Stimulated activated naive CD8-positive, alpha-beta T cell treated with anti-CD3 and anti-CD28 coated beads, Interleukin-15, Interleukin-2, amounts not matched to agents 100 ng/mL and 50 ng/mL, for 24 hours (primary cell): ENCODE data around the gene CYTH4.

Experiments
- H3K27ac Mint-ChIP-seq: one replicate; pipeline ENCODE4 v1.8.0; 2021; ENCODE audit warnings: mild to moderate bottlenecking, mixed read lengths
- H3K27me3 Mint-ChIP-seq: one replicate; pipeline ENCODE4 v1.8.0; 2021; ENCODE audit warnings: mixed read lengths
- H3K36me3 Mint-ChIP-seq: one replicate; pipeline ENCODE4 v1.8.0; 2021; ENCODE audit warnings: low read depth, mixed read lengths
- H3K4me1 Mint-ChIP-seq: one replicate; pipeline ENCODE4 v1.8.0; 2021; ENCODE audit warnings: low read depth, mixed read lengths
- H3K4me3 Mint-ChIP-seq: one replicate; pipeline ENCODE4 v1.8.0; 2021; ENCODE audit warnings: mild to moderate bottlenecking, mixed read lengths
- H3K9me3 Mint-ChIP-seq: one replicate; pipeline ENCODE4 v1.8.0; 2021; ENCODE audit warnings: mixed read lengths

Gene CYTH4

GRCh38 chr22:37287550-37287951 lies 5.2 kb downstream of the CYTH4 start:
- H3K4me1 Mint-ChIP-seq: peaks cover 89% of the 10 kb centered on the region
- no peaks in the 10 kb centered on the region for H3K27me3 Mint-ChIP-seq
- peaks cover 34% of the 10 kb centered on the region for H3K36me3 Mint-ChIP-seq
- no peak overlapping the region for H3K27ac Mint-ChIP-seq
- H3K9me3 Mint-ChIP-seq: peaks cover 4% of the 10 kb centered on the region
- H3K4me3 Mint-ChIP-seq: no peak overlapping the region

DNA sequence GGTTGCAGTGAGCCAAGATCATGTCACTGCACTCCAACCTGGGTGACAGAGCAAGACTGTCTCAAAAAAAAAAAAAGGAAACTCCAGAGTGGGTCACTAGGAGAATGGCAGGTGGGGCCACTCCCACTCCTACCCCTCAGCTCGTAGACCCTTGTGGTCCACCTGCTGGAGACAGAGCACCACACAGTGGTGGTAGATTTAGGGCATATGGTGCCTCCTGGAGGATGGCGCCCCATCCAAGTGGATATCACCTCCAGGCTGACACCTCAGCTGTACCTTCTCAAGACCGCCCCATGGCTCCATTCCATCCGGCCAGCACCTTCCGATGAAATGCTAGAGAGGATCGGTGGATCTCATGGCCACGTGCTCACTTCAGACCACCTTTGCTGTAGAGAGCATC lies 6.2 kb downstream of the CYTH4 start:
- Mint-ChIP-seq H3K27me3 (no peaks in the 10 kb centered on the region), H3K36me3 (peaks cover 34% of the 10 kb centered on the region), H3K4me1 (peaks cover 83% of the 10 kb centered on the region), H3K4me3 (no peak overlapping the region), H3K9me3 (peaks cover 4% of the 10 kb centered on the region), H3K27ac (no peak overlapping the region)

DNA sequence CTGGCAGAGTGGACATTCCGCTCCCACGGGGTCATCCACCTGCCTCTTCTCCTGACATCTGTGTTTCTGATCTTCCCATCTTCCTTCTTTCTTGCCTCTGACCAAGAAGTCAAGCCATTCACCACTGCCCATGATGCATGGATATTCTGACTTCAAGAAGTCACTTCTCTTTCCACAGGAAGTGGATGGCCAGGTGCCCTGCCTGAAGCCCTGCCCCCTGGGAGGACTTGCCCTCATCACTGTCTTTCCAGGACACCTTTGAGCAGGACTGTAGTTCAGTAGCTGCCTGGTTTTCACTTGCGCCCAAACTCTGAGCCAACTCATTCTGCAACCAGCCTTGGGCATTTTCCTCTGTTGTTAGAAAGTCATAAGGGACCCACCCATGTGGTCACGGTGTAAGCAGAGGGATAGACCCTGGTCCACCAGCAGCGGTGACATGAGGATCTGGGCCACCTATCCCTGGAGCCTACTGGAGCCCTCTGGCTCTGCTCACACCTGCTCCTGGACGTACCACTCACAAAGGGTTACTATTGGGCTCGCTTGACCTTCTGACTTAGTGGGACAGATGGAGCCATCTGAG lies 6.9 kb downstream of the CYTH4 start:
- no peak overlapping the region for H3K4me3 Mint-ChIP-seq
- H3K9me3 Mint-ChIP-seq: peaks cover 4% of the 10 kb centered on the region
- H3K27ac Mint-ChIP-seq: peak overlapping the region; percentile 22
- no peaks in the 10 kb centered on the region for H3K27me3 Mint-ChIP-seq
- peaks cover 78% of the 10 kb centered on the region for H3K4me1 Mint-ChIP-seq
- H3K36me3 Mint-ChIP-seq: peaks cover 34% of the 10 kb centered on the region

DNA sequence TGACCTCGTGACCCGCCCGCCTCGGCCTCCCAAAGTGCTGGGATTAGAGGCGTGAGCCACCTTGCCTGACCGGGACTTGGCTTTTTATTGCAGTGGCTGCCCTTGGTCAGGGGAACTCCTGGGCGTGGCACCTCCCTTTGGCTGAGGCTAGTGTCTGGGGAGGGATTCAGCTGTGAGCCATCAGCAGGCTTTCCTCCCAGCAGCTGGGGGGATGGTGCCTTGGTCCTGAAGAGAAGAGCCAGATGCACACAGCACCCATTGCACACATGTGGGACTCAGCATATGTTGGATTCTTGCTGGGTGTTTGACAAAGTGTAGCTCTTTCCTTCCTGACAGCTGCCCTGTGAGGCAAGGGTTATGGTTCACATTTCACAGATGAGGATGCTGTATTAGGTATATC lies 8.4 kb downstream of the CYTH4 start:
- peaks cover 34% of the 10 kb centered on the region for H3K36me3 Mint-ChIP-seq
- no peak overlapping the region for H3K27ac Mint-ChIP-seq
- no peak overlapping the region for H3K4me3 Mint-ChIP-seq

GRCh38 chr22:37291559-37292298 lies 9.4 kb downstream of the CYTH4 start:
- no peaks in the 10 kb centered on the region for H3K27me3 Mint-ChIP-seq
- peaks cover 4% of the 10 kb centered on the region for H3K9me3 Mint-ChIP-seq
- H3K36me3 Mint-ChIP-seq: peaks cover 36% of the 10 kb centered on the region
- H3K27ac Mint-ChIP-seq: peak overlapping the region; percentile 67
- no peak overlapping the region for H3K4me3 Mint-ChIP-seq
- peaks cover 70% of the 10 kb centered on the region for H3K4me1 Mint-ChIP-seq

More for the DNA sequence above, 8.4 kb downstream of the CYTH4 start:
- H3K27me3 Mint-ChIP-seq: no peaks in the 10 kb centered on the region
- peaks cover 4% of the 10 kb centered on the region for H3K9me3 Mint-ChIP-seq
- peaks cover 76% of the 10 kb centered on the region for H3K4me1 Mint-ChIP-seq

- H3K27ac Mint-ChIP-seq: no peak overlapping the region
- no peak overlapping the region for H3K4me3 Mint-ChIP-seq
- no peaks in the 10 kb centered on the region for H3K27me3 Mint-ChIP-seq
- H3K4me1 Mint-ChIP-seq: peaks cover 63% of the 10 kb centered on the region
- peaks cover 37% of the 10 kb centered on the region for H3K36me3 Mint-ChIP-seq
- H3K9me3 Mint-ChIP-seq: peaks cover 4% of the 10 kb centered on the region
Measured at GRCh38 chr22:37292641-37293040, 10.3 kb downstream of the CYTH4 start.

DNA sequence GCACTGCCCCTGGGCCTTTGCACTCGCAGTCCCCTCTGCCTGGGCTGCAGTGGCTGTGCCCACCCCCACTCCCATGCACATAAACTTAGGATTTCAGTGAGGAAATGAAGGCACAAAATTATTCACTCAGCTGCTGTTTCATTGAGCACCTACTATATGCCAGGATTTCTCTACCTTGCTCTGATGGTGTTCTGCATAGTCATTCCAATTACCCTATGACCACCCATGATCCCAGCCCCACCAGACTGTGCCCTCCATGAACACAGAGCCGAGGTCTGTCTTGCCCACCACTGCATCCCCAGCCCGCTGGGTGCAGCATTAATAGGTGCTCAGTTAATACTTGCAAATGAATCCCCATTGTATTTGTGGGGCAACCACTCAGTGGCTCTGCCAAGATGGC lies 10.9 kb downstream of the CYTH4 start:
- Mint-ChIP-seq H3K9me3 (peaks cover 4% of the 10 kb centered on the region), H3K4me1 (peaks cover 64% of the 10 kb centered on the region), H3K27me3 (no peaks in the 10 kb centered on the region), H3K4me3 (no peak overlapping the region), H3K36me3 (peaks cover 41% of the 10 kb centered on the region), H3K27ac (no peak overlapping the region)

- Mint-ChIP-seq H3K4me3 (no peak overlapping the region), H3K27me3 (no peaks in the 10 kb centered on the region), H3K9me3 (peaks cover 4% of the 10 kb centered on the region), H3K36me3 (peaks cover 37% of the 10 kb centered on the region), H3K27ac (no peak overlapping the region), H3K4me1 (peaks cover 64% of the 10 kb centered on the region)
Measured at GRCh38 chr22:37294747-37295146, 12.4 kb downstream of the CYTH4 start.

DNA sequence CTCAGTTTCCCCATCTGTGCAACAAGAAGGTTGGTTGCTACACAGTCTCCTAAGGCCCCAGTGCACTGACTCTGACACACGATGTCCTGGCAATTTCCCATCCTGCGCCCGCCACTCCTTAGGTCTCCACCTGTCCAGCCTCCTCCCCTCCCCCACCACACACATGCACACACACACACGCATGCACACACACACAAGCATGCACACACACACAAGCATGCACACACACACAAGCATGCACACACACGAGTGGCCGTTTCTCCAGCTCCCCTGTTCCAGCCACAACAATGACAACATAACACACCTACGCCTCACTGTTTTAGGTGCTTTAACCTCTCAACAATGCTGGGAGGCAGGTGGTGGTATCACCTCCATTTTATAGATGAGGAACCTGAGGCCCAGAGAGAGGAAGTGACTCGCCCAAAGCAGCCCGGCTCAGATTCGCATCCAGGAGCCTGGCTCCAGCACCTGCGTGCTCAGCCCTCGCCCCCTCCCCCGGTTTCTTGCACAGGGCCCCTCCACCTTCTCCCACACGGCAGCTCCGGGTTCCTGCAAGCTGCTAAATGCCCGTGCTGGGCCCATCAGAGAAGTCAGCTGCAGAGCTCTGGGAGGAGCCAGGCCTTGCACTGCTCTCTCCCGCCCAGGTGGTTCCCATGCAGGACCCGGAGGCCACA lies 13.0 kb downstream of the CYTH4 start:
- Mint-ChIP-seq H3K27me3 (no peaks in the 10 kb centered on the region), H3K4me1 (peaks cover 64% of the 10 kb centered on the region), H3K27ac (peak overlapping the region; percentile 40), H3K4me3 (no peak overlapping the region), H3K9me3 (peaks cover 4% of the 10 kb centered on the region), H3K36me3 (peaks cover 34% of the 10 kb centered on the region)

- no peak overlapping the region for H3K4me3 Mint-ChIP-seq
- peaks cover 67% of the 10 kb centered on the region for H3K4me1 Mint-ChIP-seq
- H3K27ac Mint-ChIP-seq: no peak overlapping the region
- H3K9me3 Mint-ChIP-seq: peaks cover 4% of the 10 kb centered on the region
- peaks cover 32% of the 10 kb centered on the region for H3K36me3 Mint-ChIP-seq
- no peaks in the 10 kb centered on the region for H3K27me3 Mint-ChIP-seq
Measured at GRCh38 chr22:37295946-37296345, 13.6 kb downstream of the CYTH4 start.

- H3K36me3 Mint-ChIP-seq: peaks cover 32% of the 10 kb centered on the region
- H3K27me3 Mint-ChIP-seq: no peaks in the 10 kb centered on the region
- peak overlapping the region; percentile 67 for H3K27ac Mint-ChIP-seq
- H3K4me3 Mint-ChIP-seq: no peak overlapping the region
- H3K9me3 Mint-ChIP-seq: no peaks in the 10 kb centered on the region
- H3K4me1 Mint-ChIP-seq: peaks cover 76% of the 10 kb centered on the region
Measured at GRCh38 chr22:37298748-37299495, 16.6 kb downstream of the CYTH4 start.

DNA sequence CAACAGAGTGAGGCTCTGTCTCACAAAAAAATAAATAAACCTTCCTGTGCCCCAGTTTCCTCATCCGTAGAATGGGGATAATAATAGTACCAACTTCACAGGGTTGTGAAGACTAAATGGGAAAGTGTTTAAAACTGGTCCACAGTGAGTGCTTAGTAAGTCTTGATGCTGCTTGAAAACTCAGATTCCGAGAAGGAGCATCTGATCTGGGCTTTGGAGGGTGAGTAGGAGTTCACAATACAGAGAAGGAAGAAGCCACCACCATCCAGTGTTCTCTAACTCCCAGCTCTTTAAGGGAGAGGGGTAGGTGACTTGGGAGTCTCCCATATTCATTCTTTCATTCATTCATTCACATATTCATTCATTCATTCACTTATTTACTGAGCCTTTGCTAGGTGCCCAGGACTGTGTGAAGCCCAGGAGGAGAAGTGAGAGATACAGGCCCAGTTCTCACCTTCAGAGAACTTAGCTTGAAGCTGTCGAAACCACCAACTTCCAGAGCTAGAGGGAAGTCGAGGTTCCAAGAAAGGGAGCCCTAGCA lies 17.7 kb downstream of the CYTH4 start:
- H3K36me3 Mint-ChIP-seq: peaks cover 34% of the 10 kb centered on the region
- no peaks in the 10 kb centered on the region for H3K9me3 Mint-ChIP-seq
- peak overlapping the region; percentile 69 for H3K4me3 Mint-ChIP-seq

GRCh38 chr22:37300551-37301017 lies 18.3 kb downstream of the CYTH4 start:
- Mint-ChIP-seq H3K9me3 (no peaks in the 10 kb centered on the region), H3K4me1 (peaks cover 81% of the 10 kb centered on the region), H3K27me3 (no peaks in the 10 kb centered on the region), H3K27ac (peak overlapping the region; percentile 92), H3K36me3 (peaks cover 30% of the 10 kb centered on the region), H3K4me3 (peak overlapping the region; percentile 69)

More for the DNA sequence above, 17.7 kb downstream of the CYTH4 start:
- H3K27ac Mint-ChIP-seq: peak overlapping the region; percentile 92
- no peaks in the 10 kb centered on the region for H3K27me3 Mint-ChIP-seq
- peaks cover 81% of the 10 kb centered on the region for H3K4me1 Mint-ChIP-seq

DNA sequence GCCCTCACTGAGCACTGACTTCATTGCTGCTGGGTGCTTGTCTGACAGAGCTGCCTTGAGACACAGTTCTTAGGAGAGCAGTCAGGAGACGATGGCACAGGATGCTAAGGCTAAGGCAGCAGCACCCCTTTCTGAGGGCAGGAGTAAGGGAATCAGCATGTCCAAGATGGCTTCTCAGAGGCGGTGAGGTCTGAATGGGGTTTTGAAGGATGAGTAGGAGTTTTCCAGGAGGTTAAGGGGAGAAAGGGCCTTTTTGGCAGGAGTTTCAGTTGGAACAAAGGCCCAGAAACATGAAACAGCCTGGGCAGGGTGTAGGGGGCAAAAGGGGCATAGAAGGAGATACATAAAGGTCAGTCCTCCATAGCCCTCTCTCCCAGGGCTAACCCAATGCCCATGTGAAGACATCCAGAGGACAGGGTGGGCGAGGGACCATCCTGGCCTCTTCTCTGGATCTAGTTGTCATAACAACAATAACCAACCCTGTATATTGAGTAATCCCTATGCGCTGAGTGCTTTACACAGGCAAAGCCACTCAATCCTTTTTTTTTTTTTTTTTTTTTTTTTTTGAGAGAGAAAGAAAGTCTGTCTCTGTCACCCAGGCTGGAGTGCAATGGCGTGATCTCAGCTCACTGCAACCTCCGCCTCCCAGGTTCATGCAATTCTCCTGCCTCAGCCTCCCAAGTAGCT lies 19.0 kb downstream of the CYTH4 start:
- no peaks in the 10 kb centered on the region for H3K9me3 Mint-ChIP-seq
- no peaks in the 10 kb centered on the region for H3K27me3 Mint-ChIP-seq
- H3K36me3 Mint-ChIP-seq: peaks cover 30% of the 10 kb centered on the region
- peak overlapping the region; percentile 92 for H3K27ac Mint-ChIP-seq
- H3K4me1 Mint-ChIP-seq: peaks cover 86% of the 10 kb centered on the region
- H3K4me3 Mint-ChIP-seq: peak overlapping the region; percentile 69
